Cardiac muscle cell (in vitro differentiated cells and primary cell): Measurements from ENCODE around the gene C6orf132. TPM values are rescaled to one million over a fixed set of nuclear protein-coding genes. Genes with fewer than 3 reads are reported as not detected.

Experiments used
- DNase-seq, 2 donors: peaks; one replicate each; pipeline versions ENCODE4 v3.0.0 to v3.0.0-alpha.2; 2010 to 2017; ENCODE audit warnings: low read depth in 1 of 2, low spot score in 1 of 2
- H3K27ac ChIP-seq: fragments of 200-600 bp; sonication (generic); 2 replicates; pipeline ENCODE4 v1.5.1; 2016
- H3K27me3 ChIP-seq: fragments of 200-600 bp; sonication (generic); 2 replicates; pipeline ENCODE4 v1.6.0; 2016; ENCODE audit warnings: control low read depth
- H3K36me3 ChIP-seq: fragments of 200-600 bp; sonication (generic); 2 replicates; pipeline ENCODE4 v1.5.1; 2016; ENCODE audit warnings: control low read depth
- H3K4me1 ChIP-seq: fragments of 200-600 bp; sonication (generic); 2 replicates; pipeline ENCODE4 v1.8.1; 2017; ENCODE audit warnings: low read depth, mild to moderate bottlenecking, mixed run types
- H3K4me3 ChIP-seq: fragments of 200-600 bp; sonication (generic); 2 replicates; pipeline ENCODE4 v1.5.1; 2016; ENCODE audit warnings: mild to moderate bottlenecking
- H3K9me3 ChIP-seq: fragments of 200-600 bp; sonication (generic); 2 replicates; pipeline ENCODE4 v1.5.1; 2017; ENCODE audit warnings: low read depth, mild to moderate bottlenecking, control low read depth
- polyA plus RNA-seq: library from polyadenylated mRNA; unstranded; fragments of >200 nt; fragmentation: Nextera tagmentation; extraction: Ambion mirVana; gene quantifications from 2 replicates; pipeline ENCODE4 v1.2.1, GENCODE V29; 2016
- total RNA-seq: library from RNA; depleted of rRNA; stranded (reverse); fragments of >200 nt; gene quantifications from 2 replicates; pipeline ENCODE4 v1.2.3, GENCODE V29; 2016
- TF ChIP-seq, protein P1 (sequence below): IDR thresholded peaks from 2 replicates; pipeline ENCODE4 v1.5.1; 2012; ENCODE audit warnings: low read depth, mild to moderate bottlenecking, low read length

Gene C6orf132
- total and polyA plus RNA-seq, 2 experiments from 2014 or later, result 0.56 to 2.7 TPM

DNA sequence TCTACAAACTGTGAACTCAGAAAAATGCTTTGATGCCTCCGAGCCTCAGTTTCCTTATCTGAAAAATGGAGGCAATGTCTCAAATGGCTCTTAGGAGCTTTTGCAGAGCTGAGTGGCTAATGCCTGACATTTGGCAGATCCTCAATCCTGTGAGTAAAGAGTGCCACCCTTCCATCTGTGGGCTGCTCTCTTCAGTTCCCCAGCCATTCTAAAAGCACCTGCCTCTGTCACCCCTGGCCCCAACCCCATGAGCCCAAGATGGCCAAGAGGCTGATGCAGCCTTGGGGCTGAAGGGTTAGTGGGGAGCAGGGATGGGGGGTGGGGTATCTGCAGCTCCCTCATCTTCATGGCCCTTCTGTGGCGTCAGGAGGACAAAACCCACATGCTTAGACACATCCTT is 16.2 kb upstream of the C6orf132 start:
- no peaks in the 10 kb centered on the region for H3K36me3 ChIP-seq
- no peak for DNase-seq
- TF ChIP-seq, protein P1, sequence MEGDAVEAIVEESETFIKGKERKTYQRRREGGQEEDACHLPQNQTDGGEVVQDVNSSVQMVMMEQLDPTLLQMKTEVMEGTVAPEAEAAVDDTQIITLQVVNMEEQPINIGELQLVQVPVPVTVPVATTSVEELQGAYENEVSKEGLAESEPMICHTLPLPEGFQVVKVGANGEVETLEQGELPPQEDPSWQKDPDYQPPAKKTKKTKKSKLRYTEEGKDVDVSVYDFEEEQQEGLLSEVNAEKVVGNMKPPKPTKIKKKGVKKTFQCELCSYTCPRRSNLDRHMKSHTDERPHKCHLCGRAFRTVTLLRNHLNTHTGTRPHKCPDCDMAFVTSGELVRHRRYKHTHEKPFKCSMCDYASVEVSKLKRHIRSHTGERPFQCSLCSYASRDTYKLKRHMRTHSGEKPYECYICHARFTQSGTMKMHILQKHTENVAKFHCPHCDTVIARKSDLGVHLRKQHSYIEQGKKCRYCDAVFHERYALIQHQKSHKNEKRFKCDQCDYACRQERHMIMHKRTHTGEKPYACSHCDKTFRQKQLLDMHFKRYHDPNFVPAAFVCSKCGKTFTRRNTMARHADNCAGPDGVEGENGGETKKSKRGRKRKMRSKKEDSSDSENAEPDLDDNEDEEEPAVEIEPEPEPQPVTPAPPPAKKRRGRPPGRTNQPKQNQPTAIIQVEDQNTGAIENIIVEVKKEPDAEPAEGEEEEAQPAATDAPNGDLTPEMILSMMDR, result no peak

DNA sequence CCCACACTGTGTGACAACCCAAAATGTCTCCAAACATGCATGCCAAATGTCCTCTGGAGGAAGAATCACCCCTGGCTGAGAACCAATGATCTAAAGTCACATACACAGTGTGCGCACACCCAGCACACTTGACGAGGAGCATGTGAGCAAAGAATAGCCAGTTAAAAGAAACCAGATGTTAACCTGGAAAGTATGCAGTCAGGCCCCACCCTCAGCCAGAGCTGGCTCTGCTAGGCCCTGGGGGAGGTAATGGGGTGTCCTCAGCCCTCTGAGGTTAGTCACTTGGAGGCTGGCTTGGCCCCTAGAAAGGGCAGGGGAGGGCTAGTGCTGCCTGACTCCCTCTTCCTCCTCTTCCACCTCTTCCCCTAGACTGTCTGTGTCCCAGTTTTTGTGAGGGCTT is 15.6 kb upstream of the C6orf132 start:
- peak in 1 of 2 donors; percentile 11 for DNase-seq
- TF ChIP-seq, protein P1, result no peak
- peaks cover 6% of the 10 kb centered on the region for H3K4me1 ChIP-seq

More for the DNA sequence above, 16.2 kb upstream of the C6orf132 start:
- Histone ChIP-seq H3K9me3 (no peaks in the 10 kb centered on the region), H3K4me1 (peaks cover 6% of the 10 kb centered on the region), H3K4me3 (no peak overlapping the region), H3K27ac (no peak overlapping the region), H3K27me3 (no peaks in the 10 kb centered on the region)

DNA sequence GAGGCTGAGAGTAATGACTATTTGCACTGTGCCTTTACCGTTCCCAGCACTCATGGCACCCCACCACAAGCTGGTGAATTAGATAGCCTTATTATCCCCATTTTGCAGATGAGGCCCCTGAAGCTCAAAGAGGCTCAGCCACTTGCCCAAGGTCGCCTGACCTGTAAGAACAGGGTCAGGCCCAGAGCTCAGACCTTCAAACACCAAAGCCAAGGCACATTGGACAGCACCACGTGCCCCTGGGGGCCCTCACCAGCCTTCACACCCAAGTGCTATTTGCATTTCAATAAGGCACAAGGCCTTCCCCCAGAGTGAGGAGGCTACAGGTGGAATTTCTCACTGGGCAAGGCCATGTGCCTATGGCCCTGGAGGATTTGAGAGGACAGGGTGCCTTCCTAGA is 14.2 kb upstream of the C6orf132 start:
- DNase-seq, result no peak
- H3K27me3 ChIP-seq, result no peaks in the 10 kb centered on the region
- H3K4me1 ChIP-seq, result no peaks in the 10 kb centered on the region
- no peaks in the 10 kb centered on the region for H3K9me3 ChIP-seq
- H3K4me3 ChIP-seq, result no peak overlapping the region
- no peaks in the 10 kb centered on the region for H3K36me3 ChIP-seq
- H3K27ac ChIP-seq, result no peak overlapping the region
- TF ChIP-seq, protein P1, result no peak

More for the DNA sequence above, 15.6 kb upstream of the C6orf132 start:
- Histone ChIP-seq H3K36me3 (no peaks in the 10 kb centered on the region), H3K9me3 (no peaks in the 10 kb centered on the region), H3K27ac (no peak overlapping the region), H3K27me3 (no peaks in the 10 kb centered on the region), H3K4me3 (no peak overlapping the region)

DNA sequence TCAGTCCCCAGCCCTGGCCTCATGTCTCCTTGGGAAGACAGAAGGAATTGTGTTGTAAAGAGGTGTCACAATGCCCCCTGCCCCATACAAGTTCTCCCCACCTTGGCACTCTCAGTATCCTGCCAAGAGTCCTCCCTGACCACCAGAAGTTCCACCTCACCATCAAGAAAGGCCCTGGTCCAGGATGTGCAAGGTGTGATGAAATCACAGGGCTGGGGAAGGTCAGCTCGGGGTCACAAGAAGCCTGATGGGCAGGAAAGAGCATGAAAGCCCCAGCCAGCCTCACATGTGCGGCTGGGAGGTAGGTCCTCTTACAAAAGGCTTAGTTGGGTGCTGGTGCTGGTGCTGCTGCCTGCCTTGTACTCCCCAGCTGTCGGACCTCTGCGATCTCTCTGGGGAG is 12.9 kb upstream of the C6orf132 start:
- no peaks in the 10 kb centered on the region for H3K36me3 ChIP-seq
- no peak for DNase-seq
- H3K4me1 ChIP-seq, result no peaks in the 10 kb centered on the region
- no peaks in the 10 kb centered on the region for H3K9me3 ChIP-seq
- no peaks in the 10 kb centered on the region for H3K27me3 ChIP-seq
- no peak overlapping the region for H3K27ac ChIP-seq
- no peak overlapping the region for H3K4me3 ChIP-seq
- TF ChIP-seq, protein P1, result no peak

DNA sequence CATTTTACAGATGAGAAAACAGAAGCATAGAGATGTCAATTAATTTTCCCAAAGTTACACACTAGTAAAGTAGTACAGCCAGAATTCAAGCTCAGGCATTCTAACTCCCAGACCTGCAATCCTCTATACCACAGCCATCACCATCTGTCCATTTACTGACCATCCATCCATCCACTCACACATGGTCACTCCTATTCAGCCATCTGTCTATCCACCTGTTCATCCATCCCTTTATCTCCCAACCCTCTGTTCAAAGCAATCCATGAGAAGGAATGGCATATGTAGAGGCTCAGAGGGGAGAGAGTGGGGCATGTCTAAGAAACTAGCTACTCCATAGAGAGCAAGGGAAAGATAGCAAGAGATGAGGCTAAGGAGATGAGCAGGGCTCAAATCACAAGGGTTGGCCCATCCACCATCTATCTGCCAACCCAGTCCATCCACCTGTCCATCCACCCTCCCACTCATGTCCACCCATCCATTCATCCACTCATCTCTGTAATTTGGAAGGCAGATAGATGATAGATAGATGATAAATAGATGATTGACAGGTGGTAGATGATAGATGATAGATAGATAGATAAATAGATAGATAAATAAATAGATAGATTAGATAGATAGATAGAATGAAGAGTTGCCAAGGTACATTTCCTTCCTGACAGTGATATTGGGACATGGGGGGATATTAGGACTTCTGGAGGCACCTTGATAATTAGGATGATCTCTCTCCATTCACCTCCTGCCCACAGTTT is 12.2 kb upstream of the C6orf132 start:
- H3K36me3 ChIP-seq, result no peaks in the 10 kb centered on the region
- no peaks in the 10 kb centered on the region for H3K4me1 ChIP-seq
- TF ChIP-seq, protein P1, result no peak
- no peak overlapping the region for H3K27ac ChIP-seq
- no peaks in the 10 kb centered on the region for H3K9me3 ChIP-seq
- DNase-seq, result no peak
- no peaks in the 10 kb centered on the region for H3K27me3 ChIP-seq
- no peak overlapping the region for H3K4me3 ChIP-seq
